Stomach (tissue), 4 donors: ENCODE results near the gene GTSE1.

Source experiments
- CTCF ChIP-seq, 7 experiments: fragments of 450-650 bp in 4 of 7; fragments of 200-600 bp in 3 of 7; sonication (generic) in 3 of 7; IDR thresholded peaks; one replicate each; pipeline ENCODE4 v1.5.1; 2016 to 2019; ENCODE audit warnings: antibody characterized with exemption in 7 of 7, control low read depth in 2 of 7, mild to moderate bottlenecking in 1 of 7
- POLR2A ChIP-seq, 4 donors: fragments of 450-650 bp; IDR thresholded peaks; one replicate each; pipeline ENCODE4 v1.6.1; 2016; ENCODE audit warnings: antibody characterized with exemption in 4 of 4, control low read depth in 2 of 4, mild to moderate bottlenecking in 1 of 4, moderate library complexity in 1 of 4
- POLR2AphosphoS5 ChIP-seq, 3 donors: sonication (generic); formaldehyde crosslinking; IDR thresholded peaks; one replicate each; pipeline ENCODE4 v1.6.1; 2016; ENCODE audit warnings: antibody characterized with exemption in 3 of 3

- TF ChIP-seq POLR2AphosphoS5 (IDR thresholded peaks at IDR 0.05) = no peak
- no peak for TF ChIP-seq CTCF (IDR thresholded peaks at IDR 0.05)
- TF ChIP-seq POLR2A (IDR thresholded peaks at IDR 0.05) = no peak
Observed at GRCh38 chr22:46280999-46281623, 15.6 kb upstream of the GTSE1 start.
